Uterus (tissue), 2 donors: Measurements from ENCODE around the gene HBM.

Experiments used
- CTCF ChIP-seq, 4 experiments: fragments of 200-600 bp in 2 of 4; fragments of 450-650 bp in 2 of 4; sonication (generic) in 2 of 4; IDR thresholded peaks; one replicate each; pipeline ENCODE4 v1.5.1; 2016 to 2019; ENCODE audit warnings: antibody characterized with exemption in 4 of 4, mild to moderate bottlenecking in 2 of 4, moderate library complexity in 1 of 4
- POLR2A ChIP-seq, 2 donors: fragments of 450-650 bp; IDR thresholded peaks; one replicate each; pipeline ENCODE4 v1.6.1; 2016; ENCODE audit warnings: antibody characterized with exemption in 2 of 2, mild to moderate bottlenecking in 1 of 2, moderate library complexity in 1 of 2

GRCh38 chr16:166375-167121 is 770 bp downstream of the HBM start:
- TF ChIP-seq CTCF (IDR thresholded peaks at IDR 0.05): no peak
- TF ChIP-seq POLR2A (IDR thresholded peaks at IDR 0.05): no peak
